Activated naive CD8-positive, alpha-beta T cell treated with anti-CD3 and anti-CD28 coated beads for 36 hours (primary cell): ENCODE results near the gene ELMO2. TPM values are rescaled to one million over a fixed set of nuclear protein-coding genes. Genes with fewer than 3 reads are reported as not detected.
"Not testable (repeated sequence)": the region's sequence is repeated elsewhere in the genome, so short reads cannot be mapped to it uniquely, and the experiment has no call there.

Experiments
- DNase-seq: peaks from one replicate; pipeline ENCODE4 v3.0.0; 2021
- H3K27ac Mint-ChIP-seq: one replicate; pipeline ENCODE4 v1.8.0; 2022; ENCODE audit warnings: mild to moderate bottlenecking, moderate library complexity, mixed read lengths
- H3K27me3 Mint-ChIP-seq: one replicate; pipeline ENCODE4 v1.8.0; 2022; ENCODE audit warnings: mild to moderate bottlenecking, mixed read lengths
- H3K36me3 Mint-ChIP-seq: one replicate; pipeline ENCODE4 v1.8.0; 2021; ENCODE audit warnings: mild to moderate bottlenecking, mixed read lengths
- H3K4me1 Mint-ChIP-seq: one replicate; pipeline ENCODE4 v1.8.0; 2021; ENCODE audit warnings: mixed read lengths
- H3K4me3 Mint-ChIP-seq: one replicate; pipeline ENCODE4 v1.8.0; 2022; ENCODE audit warnings: mild to moderate bottlenecking, moderate library complexity, mixed read lengths
- H3K9me3 Mint-ChIP-seq: one replicate; pipeline ENCODE4 v1.8.0; 2022; ENCODE audit warnings: mixed read lengths
- total RNA-seq, 2 experiments: library from RNA; stranded (reverse); gene quantifications; one replicate each; pipeline ENCODE4 v1.2.3, GENCODE V29; 2021

ELMO2 gene
- total RNA-seq, 2 experiments from 2014 or later = 33.3 to 36.0 TPM

- Mint-ChIP-seq H3K27ac (no peak overlapping the region), H3K36me3 (peaks cover 12% of the 10 kb centered on the region), H3K9me3 (no peaks in the 10 kb centered on the region), H3K4me3 (no peak overlapping the region), H3K4me1 (peaks cover 14% of the 10 kb centered on the region), H3K27me3 (no peaks in the 10 kb centered on the region)
- no peak for DNase-seq
These were observed 11.3 kb downstream of the ELMO2 start for GRCh38 chr20:46394872-46395760.

GRCh38 chr20:46393967-46394366 lies 12.4 kb downstream of the ELMO2 start:
- H3K4me1 Mint-ChIP-seq = peaks cover 6% of the 10 kb centered on the region
- no peaks in the 10 kb centered on the region for H3K9me3 Mint-ChIP-seq
- no peaks in the 10 kb centered on the region for H3K27me3 Mint-ChIP-seq
- DNase-seq = no peak
- no peak overlapping the region for H3K4me3 Mint-ChIP-seq
- no peak overlapping the region for H3K27ac Mint-ChIP-seq
- peaks cover 12% of the 10 kb centered on the region for H3K36me3 Mint-ChIP-seq

- no peak overlapping the region for H3K27ac Mint-ChIP-seq
- peaks cover 15% of the 10 kb centered on the region for H3K36me3 Mint-ChIP-seq
- no peaks in the 10 kb centered on the region for H3K9me3 Mint-ChIP-seq
These were observed 17.5 kb downstream of the ELMO2 start for GRCh38 chr20:46388937-46389336.

GRCh38 chr20:46388201-46388836 lies 18.1 kb downstream of the ELMO2 start:
- H3K27ac Mint-ChIP-seq = no peak overlapping the region
- no peaks in the 10 kb centered on the region for H3K9me3 Mint-ChIP-seq

More at GRCh38 chr20:46388937-46389336, 17.5 kb downstream of the ELMO2 start:
- Mint-ChIP-seq H3K4me3 (no peak overlapping the region), H3K4me1 (no peaks in the 10 kb centered on the region), H3K27me3 (no peaks in the 10 kb centered on the region)
- no peak for DNase-seq

GRCh38 chr20:46387054-46387453 lies 19.4 kb downstream of the ELMO2 start:
- DNase-seq, H3K4me3 Mint-ChIP-seq, H3K27ac Mint-ChIP-seq, H3K9me3 Mint-ChIP-seq, H3K4me1 Mint-ChIP-seq, H3K27me3 Mint-ChIP-seq: not testable (repeated sequence)
- H3K36me3 Mint-ChIP-seq = peaks cover 18% of the 10 kb centered on the region

More at GRCh38 chr20:46388201-46388836, 18.1 kb downstream of the ELMO2 start:
- Mint-ChIP-seq H3K36me3 (peaks cover 15% of the 10 kb centered on the region), H3K4me3 (no peak overlapping the region), H3K27me3 (no peaks in the 10 kb centered on the region), H3K4me1 (no peaks in the 10 kb centered on the region)
- no peak for DNase-seq

GRCh38 chr20:46378412-46379009 lies 27.9 kb downstream of the ELMO2 start:
- no peak overlapping the region for H3K27ac Mint-ChIP-seq
- no peaks in the 10 kb centered on the region for H3K27me3 Mint-ChIP-seq
- no peaks in the 10 kb centered on the region for H3K4me1 Mint-ChIP-seq
- DNase-seq = no peak
- no peak overlapping the region for H3K4me3 Mint-ChIP-seq
- H3K36me3 Mint-ChIP-seq = peaks cover 21% of the 10 kb centered on the region
- no peaks in the 10 kb centered on the region for H3K9me3 Mint-ChIP-seq

GRCh38 chr20:46377518-46377917 lies 28.9 kb downstream of the ELMO2 start:
- no peak overlapping the region for H3K27ac Mint-ChIP-seq
- no peaks in the 10 kb centered on the region for H3K9me3 Mint-ChIP-seq

GRCh38 chr20:46376196-46376785 lies 30.1 kb downstream of the ELMO2 start:
- no peaks in the 10 kb centered on the region for H3K4me1 Mint-ChIP-seq
- no peak for DNase-seq
- H3K27me3 Mint-ChIP-seq = no peaks in the 10 kb centered on the region
- no peaks in the 10 kb centered on the region for H3K9me3 Mint-ChIP-seq
- no peak overlapping the region for H3K27ac Mint-ChIP-seq
- no peak overlapping the region for H3K4me3 Mint-ChIP-seq
- H3K36me3 Mint-ChIP-seq = peaks cover 16% of the 10 kb centered on the region

More at GRCh38 chr20:46377518-46377917, 28.9 kb downstream of the ELMO2 start:
- Mint-ChIP-seq H3K27me3 (no peaks in the 10 kb centered on the region), H3K36me3 (peaks cover 18% of the 10 kb centered on the region), H3K4me1 (no peaks in the 10 kb centered on the region), H3K4me3 (no peak overlapping the region)
- no peak for DNase-seq

- H3K4me1 Mint-ChIP-seq = no peaks in the 10 kb centered on the region
- H3K36me3 Mint-ChIP-seq = peaks cover 16% of the 10 kb centered on the region
- no peak for DNase-seq
- no peak overlapping the region for H3K27ac Mint-ChIP-seq
- H3K27me3 Mint-ChIP-seq = no peaks in the 10 kb centered on the region
- H3K4me3 Mint-ChIP-seq = no peak overlapping the region
- H3K9me3 Mint-ChIP-seq = no peaks in the 10 kb centered on the region
These were observed 30.6 kb downstream of the ELMO2 start for GRCh38 chr20:46375771-46376170.

- Mint-ChIP-seq H3K4me1 (peaks cover 9% of the 10 kb centered on the region), H3K36me3 (peaks cover 16% of the 10 kb centered on the region), H3K9me3 (no peaks in the 10 kb centered on the region), H3K4me3 (no peak overlapping the region), H3K27ac (no peak overlapping the region), H3K27me3 (no peaks in the 10 kb centered on the region)
- no peak for DNase-seq
These were observed 32.0 kb downstream of the ELMO2 start for GRCh38 chr20:46374383-46374782.

GRCh38 chr20:46371656-46372055 lies 34.8 kb downstream of the ELMO2 start:
- no peaks in the 10 kb centered on the region for H3K27me3 Mint-ChIP-seq
- peaks cover 25% of the 10 kb centered on the region for H3K4me1 Mint-ChIP-seq
- no peak overlapping the region for H3K4me3 Mint-ChIP-seq
- DNase-seq = no peak
- no peak overlapping the region for H3K27ac Mint-ChIP-seq
- peaks cover 27% of the 10 kb centered on the region for H3K36me3 Mint-ChIP-seq
- no peaks in the 10 kb centered on the region for H3K9me3 Mint-ChIP-seq

GRCh38 chr20:46368902-46369268 lies 37.5 kb downstream of the ELMO2 start:
- H3K27me3 Mint-ChIP-seq = no peaks in the 10 kb centered on the region
- no peak overlapping the region for H3K4me3 Mint-ChIP-seq
- H3K9me3 Mint-ChIP-seq = no peaks in the 10 kb centered on the region
- peaks cover 48% of the 10 kb centered on the region for H3K4me1 Mint-ChIP-seq
- H3K27ac Mint-ChIP-seq = peak overlapping the region; percentile 80
- peaks cover 25% of the 10 kb centered on the region for H3K36me3 Mint-ChIP-seq
- DNase-seq = no peak

GRCh38 chr20:46367967-46368901 lies 38.2 kb downstream of the ELMO2 start:
- Mint-ChIP-seq H3K4me1 (peaks cover 54% of the 10 kb centered on the region), H3K27ac (peak overlapping the region; percentile 80), H3K9me3 (no peaks in the 10 kb centered on the region), H3K36me3 (peaks cover 31% of the 10 kb centered on the region), H3K27me3 (no peaks in the 10 kb centered on the region), H3K4me3 (no peak overlapping the region)
- peak; percentile 28 for DNase-seq

- Mint-ChIP-seq H3K36me3 (peaks cover 31% of the 10 kb centered on the region), H3K27ac (no peak overlapping the region), H3K9me3 (no peaks in the 10 kb centered on the region), H3K4me1 (peaks cover 63% of the 10 kb centered on the region), H3K4me3 (no peak overlapping the region), H3K27me3 (no peaks in the 10 kb centered on the region)
- DNase-seq = no peak
These were observed 39.2 kb downstream of the ELMO2 start for GRCh38 chr20:46367234-46367633.
